ENCODE data around the gene BCL7A.
"Not testable (repeated sequence)": the region's sequence is repeated elsewhere in the genome, so short reads cannot be mapped to it uniquely, and the experiment has no call there.

BCL7A gene

DNA sequence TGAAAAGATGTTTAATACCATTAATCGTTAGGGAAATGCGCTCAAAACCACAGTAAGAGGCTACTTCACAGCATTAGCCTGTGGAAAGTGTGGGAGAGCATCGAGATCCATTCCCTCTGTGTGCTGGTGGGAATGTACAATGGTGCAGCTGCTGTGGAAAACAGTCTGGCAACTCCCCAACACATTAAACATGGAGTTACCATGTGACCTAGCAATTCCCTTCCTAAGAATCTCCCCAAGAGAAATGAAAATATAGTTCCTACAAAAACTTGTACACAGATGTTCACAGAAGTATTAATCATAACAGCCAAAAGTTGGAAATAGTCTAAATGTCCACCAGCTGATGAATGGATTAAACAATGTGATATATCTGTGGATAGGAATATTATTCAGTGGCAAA is 80.6 kb downstream of the BCL7A start:
- no peak overlapping the region for H3K9ac ChIP-seq (ENCODE audit: low read depth, low read length)
- H3K4me3 ChIP-seq (ENCODE audit: low read length) = no peak overlapping the region
- no peak overlapping the region for H3K27ac ChIP-seq (ENCODE audit: low read depth, low read length)
- H3K4me1 ChIP-seq (ENCODE audit: insufficient read depth, low read length) = peaks cover 8% of the 10 kb centered on the region; the same call in 1 of the 2 replicates
- 0 out of 2 replicates have a peak, but pooled peaks cover 3% of the 10 kb centered on the region for H3K9me3 ChIP-seq (ENCODE audit: insufficient read depth, low read depth, low read length)
- H3K36me3 ChIP-seq (ENCODE audit: insufficient read depth, low read length) = no peaks in the 10 kb centered on the region
- no peaks in the 10 kb centered on the region for H3K27me3 ChIP-seq (ENCODE audit: insufficient read depth, low read length)
- 98% methylated on average over 3 of the region's 3 CpGs for WGBS

- H3K36me3 ChIP-seq (ENCODE audit: insufficient read depth, low read length) = no peaks in the 10 kb centered on the region
- H3K27me3 ChIP-seq (ENCODE audit: insufficient read depth, low read length) = no peaks in the 10 kb centered on the region
- H3K27ac ChIP-seq (ENCODE audit: low read depth, low read length) = no peak overlapping the region
- H3K9ac ChIP-seq (ENCODE audit: low read depth, low read length) = no peak overlapping the region
- WGBS = 92% methylated on average over 7 of the region's 7 CpGs
- H3K4me3 ChIP-seq (ENCODE audit: low read length) = no peak overlapping the region
- H3K4me1 ChIP-seq (ENCODE audit: insufficient read depth, low read length) = no peaks in the 10 kb centered on the region
- 0 out of 2 replicates have a peak, but pooled peaks cover 3% of the 10 kb centered on the region for H3K9me3 ChIP-seq (ENCODE audit: insufficient read depth, low read depth, low read length)
Observed at GRCh38 chr12:122104844-122105243, 83.2 kb downstream of the BCL7A start.

GRCh38 chr12:122105496-122105895 is 83.8 kb downstream of the BCL7A start:
- WGBS = 93% methylated on average over 11 of the region's 11 CpGs
- H3K4me3 ChIP-seq (ENCODE audit: low read length); H3K27me3 ChIP-seq (ENCODE audit: insufficient read depth, low read length); H3K4me1 ChIP-seq (ENCODE audit: insufficient read depth, low read length); H3K36me3 ChIP-seq (ENCODE audit: insufficient read depth, low read length); H3K9me3 ChIP-seq (ENCODE audit: insufficient read depth, low read depth, low read length); H3K9ac ChIP-seq (ENCODE audit: low read depth, low read length); H3K27ac ChIP-seq (ENCODE audit: low read depth, low read length): not testable (repeated sequence)

DNA sequence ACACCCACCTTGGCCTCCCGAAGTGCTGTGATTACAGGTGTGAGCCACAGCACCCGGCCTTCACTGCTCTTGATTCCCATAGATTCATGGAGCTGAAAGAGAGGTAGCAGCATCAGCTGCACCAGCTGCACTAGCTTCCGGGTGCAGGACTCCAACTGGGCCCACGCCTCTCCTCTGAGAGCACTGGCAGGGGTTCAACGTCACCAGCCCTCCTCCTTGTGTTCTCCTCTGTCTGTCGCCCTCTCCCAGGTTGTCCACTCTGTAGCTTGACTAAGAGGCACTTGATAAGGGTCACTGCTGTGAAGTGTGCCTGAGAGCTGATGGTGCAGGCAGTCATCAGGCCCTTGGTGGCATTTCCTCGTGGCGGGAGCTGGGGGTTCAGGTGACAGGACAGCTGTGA is 85.2 kb downstream of the BCL7A start:
- H3K27ac ChIP-seq (ENCODE audit: low read depth, low read length) = no peak overlapping the region
- no peak overlapping the region for H3K4me3 ChIP-seq (ENCODE audit: low read length)
- H3K9me3 ChIP-seq (ENCODE audit: insufficient read depth, low read depth, low read length) = 0 out of 2 replicates have a peak, but pooled peaks cover 1% of the 10 kb centered on the region
- no peaks in the 10 kb centered on the region for H3K36me3 ChIP-seq (ENCODE audit: insufficient read depth, low read length)
- 93% methylated on average over 8 of the region's 8 CpGs for WGBS
- H3K9ac ChIP-seq (ENCODE audit: low read depth, low read length) = no peak overlapping the region
- no peaks in the 10 kb centered on the region for H3K4me1 ChIP-seq (ENCODE audit: insufficient read depth, low read length)
- H3K27me3 ChIP-seq (ENCODE audit: insufficient read depth, low read length) = no peaks in the 10 kb centered on the region

DNA sequence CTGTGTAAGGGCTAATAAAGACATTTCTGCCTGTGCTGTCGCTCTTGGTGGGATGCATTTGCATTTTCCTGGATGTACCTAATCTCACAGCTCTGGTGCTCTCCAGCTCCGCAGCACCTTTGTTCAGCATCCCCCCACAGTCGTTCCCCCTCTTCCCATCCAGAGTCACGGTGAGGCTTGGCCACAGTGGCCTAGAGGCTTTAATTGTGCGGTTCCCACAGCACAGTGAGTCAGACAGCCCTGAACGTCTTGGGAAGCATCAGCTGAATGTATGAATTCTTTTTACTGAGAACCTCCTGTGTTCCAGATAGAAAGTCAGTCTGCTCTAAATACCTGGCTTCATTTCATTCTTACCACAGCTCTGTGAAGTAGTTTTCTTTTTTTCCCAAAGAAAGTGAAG is 85.6 kb downstream of the BCL7A start:
- no peaks in the 10 kb centered on the region for H3K27me3 ChIP-seq (ENCODE audit: insufficient read depth, low read length)
- H3K36me3 ChIP-seq (ENCODE audit: insufficient read depth, low read length) = no peaks in the 10 kb centered on the region
- WGBS = 80% methylated on average over 6 of the region's 6 CpGs
- no peak overlapping the region for H3K4me3 ChIP-seq (ENCODE audit: low read length)
- no peaks in the 10 kb centered on the region for H3K4me1 ChIP-seq (ENCODE audit: insufficient read depth, low read length)
- no peak overlapping the region for H3K27ac ChIP-seq (ENCODE audit: low read depth, low read length)
- no peaks in the 10 kb centered on the region for H3K9me3 ChIP-seq (ENCODE audit: insufficient read depth, low read depth, low read length)
- H3K9ac ChIP-seq (ENCODE audit: low read depth, low read length) = no peak overlapping the region

- Histone ChIP-seq H3K9me3 (ENCODE audit: insufficient read depth, low read depth, low read length) (no peaks in the 10 kb centered on the region), H3K27me3 (ENCODE audit: insufficient read depth, low read length) (no peaks in the 10 kb centered on the region), H3K4me3 (ENCODE audit: low read length) (no peak overlapping the region), H3K4me1 (ENCODE audit: insufficient read depth, low read length) (peaks cover 5% of the 10 kb centered on the region; the same call in 1 of the 2 replicates), H3K9ac (ENCODE audit: low read depth, low read length) (no peak overlapping the region), H3K27ac (ENCODE audit: low read depth, low read length) (no peak overlapping the region), H3K36me3 (ENCODE audit: insufficient read depth, low read length) (no peaks in the 10 kb centered on the region)
- WGBS = 74% methylated on average over 2 of the region's 2 CpGs
Observed at GRCh38 chr12:122111089-122111641, 89.5 kb downstream of the BCL7A start.

All from HUES64 (cell line).